ENCODE results near the gene ZNF497.
"Not testable (repeated sequence)": the region's sequence is repeated elsewhere in the genome, so short reads cannot be mapped to it uniquely, and the experiment has no call there.

ZNF497 gene

DNA sequence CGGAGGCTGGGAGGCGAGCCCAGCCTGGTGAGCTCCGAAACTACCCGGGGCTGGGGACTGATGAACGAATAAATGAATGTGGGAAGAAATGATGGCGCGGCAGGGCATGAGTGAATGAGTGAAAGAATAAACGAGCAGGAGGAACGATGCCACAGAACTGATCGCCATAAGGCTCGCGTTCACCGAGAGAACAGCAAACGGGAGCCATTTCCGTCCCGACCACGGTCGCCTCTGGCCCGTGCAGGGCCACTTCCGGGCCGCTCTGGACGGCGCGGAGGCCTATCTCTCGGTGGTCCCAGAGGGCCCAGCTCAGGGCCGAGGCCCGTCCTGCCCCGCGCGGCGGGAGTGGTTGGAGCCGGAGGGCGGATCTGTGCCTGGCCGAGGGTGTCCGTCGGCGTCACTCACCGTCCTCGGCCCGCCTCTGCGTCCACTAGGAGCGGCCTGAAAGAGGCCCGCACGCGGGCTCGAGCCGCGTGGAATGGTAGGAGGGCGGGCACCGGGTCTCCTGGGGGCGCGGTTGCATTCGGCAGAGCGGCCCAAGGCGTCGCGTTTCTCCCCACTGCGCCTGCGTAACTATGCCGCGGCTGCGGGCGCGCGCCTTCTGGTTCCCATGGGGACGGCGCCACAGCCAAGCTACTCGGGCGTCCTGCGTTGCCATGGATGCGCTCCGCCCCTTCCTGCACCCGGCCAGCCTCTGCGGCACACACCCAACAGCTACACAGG lies at the start of gene ZNF497:
Gene ZNF497 (minus strand): TSS at position 480 of the 723 bp plus-strand sequence. CDS start 5,116 bp downstream, outside the sequence.
- peak; percentile 98 for DNase-seq (ENCODE audit: low spot score)

DNA sequence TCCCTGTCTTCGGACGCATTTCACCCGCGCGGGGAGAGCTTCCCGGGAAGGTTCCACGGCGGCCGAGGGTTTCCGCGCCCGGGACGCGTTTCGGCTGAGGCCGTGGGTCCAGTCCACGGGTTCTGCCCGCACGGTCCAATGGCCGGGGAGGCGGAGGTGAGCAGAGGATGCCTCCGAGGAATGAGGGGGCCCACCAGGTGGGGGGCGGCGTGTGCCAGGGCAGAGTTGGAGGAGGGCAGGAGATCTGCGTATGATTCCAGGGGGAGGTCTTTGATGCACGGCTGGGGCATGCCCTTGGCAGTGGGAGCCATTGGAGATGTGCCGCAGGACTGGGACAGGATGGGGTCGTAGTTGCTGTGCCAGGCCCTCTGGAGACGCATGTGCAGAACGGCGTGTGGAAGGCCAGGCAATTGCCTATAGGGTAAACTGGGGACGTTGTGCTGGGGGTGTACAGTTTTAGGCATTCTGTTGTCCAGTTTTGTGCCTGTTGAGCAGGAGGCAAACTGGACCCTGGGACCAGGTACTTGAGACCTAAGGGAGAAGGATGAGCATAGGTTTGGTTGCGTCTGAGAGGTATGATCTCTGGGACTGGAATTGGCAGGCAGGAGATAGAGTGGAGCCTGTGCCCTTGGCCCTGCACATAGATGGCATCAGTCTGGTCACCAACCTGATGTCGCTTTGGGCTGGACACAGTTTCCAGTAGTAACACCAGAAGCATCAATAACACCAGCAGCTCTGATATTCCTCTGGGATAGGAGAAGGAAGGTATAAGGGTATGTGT lies 46.6 kb upstream of the ZNF497 start:
- no peak for DNase-seq (ENCODE audit: low spot score)

DNA sequence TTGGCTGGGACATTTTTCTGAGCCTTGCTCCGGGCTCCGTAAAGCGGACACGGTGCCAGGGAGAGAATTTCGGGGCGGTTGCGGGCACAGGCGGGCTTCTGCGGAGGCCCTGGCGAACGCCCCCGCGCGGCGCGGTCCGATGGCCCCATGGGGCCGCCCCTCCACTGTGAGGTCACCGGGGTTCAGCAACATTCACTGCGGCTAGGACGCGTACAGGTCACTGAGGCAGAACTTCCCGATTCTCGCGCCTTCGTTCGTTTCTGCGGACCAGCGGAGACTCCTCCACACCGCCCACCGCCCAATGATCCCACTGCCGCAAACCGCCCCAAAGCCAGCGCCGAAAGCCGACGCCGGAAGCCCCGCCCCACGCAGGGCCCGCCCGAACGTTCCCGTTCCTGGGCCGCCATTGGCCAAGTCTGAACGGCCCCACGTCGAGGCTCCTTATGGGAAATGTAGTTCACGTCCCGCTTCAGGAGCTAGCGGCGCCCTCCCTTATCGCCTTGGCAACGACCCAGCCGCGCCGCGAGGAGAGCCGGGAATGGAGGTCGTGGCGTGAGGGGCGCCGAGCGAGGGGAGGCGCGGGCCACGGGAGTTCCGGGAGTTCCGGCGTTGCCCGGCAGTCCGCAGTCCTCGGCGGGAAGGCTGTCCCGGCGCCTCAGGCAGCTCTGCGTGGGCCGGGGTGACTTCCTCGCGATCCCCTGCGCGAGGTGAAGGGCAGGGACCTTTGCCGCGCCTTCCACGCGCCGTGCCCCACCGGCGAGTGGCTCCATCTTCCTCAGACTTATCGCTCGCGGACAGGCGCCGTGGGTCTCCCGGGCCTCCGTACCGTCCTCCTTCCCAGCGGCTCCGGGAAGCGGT lies 45.8 kb upstream of the ZNF497 start, which contains the start of gene ZNF584:
Gene ZNF584 (plus strand): TSS at position 498 of the 858 bp plus-strand sequence. CDS start 499 bp downstream, outside the sequence.
- DNase-seq (ENCODE audit: low spot score): peak; percentile 95

DNA sequence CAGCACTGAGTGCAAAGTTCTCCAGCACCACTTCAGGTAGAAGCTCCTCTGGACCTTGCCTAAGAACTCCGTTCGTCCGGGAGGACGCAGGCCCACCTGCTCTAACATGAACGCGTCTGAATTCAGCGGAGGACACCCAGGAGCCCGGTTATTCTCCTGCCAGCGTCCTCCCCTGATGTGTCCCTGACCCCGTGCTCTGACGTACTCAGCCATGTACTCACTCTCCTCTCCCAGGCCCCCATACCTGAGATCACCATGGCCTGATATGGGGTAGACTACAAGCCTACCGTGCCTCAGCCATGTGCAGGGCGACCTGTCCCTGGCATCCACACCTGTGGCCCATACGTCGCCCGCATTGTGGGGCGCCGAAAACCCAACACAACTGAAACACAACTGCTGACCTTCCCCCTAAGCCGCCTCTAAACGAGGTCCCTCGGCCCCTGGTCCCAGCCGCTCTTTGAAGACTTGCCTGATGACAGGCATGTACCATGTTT lies 45.2 kb upstream of the ZNF497 start:
- no peak for DNase-seq (ENCODE audit: low spot score)

DNA sequence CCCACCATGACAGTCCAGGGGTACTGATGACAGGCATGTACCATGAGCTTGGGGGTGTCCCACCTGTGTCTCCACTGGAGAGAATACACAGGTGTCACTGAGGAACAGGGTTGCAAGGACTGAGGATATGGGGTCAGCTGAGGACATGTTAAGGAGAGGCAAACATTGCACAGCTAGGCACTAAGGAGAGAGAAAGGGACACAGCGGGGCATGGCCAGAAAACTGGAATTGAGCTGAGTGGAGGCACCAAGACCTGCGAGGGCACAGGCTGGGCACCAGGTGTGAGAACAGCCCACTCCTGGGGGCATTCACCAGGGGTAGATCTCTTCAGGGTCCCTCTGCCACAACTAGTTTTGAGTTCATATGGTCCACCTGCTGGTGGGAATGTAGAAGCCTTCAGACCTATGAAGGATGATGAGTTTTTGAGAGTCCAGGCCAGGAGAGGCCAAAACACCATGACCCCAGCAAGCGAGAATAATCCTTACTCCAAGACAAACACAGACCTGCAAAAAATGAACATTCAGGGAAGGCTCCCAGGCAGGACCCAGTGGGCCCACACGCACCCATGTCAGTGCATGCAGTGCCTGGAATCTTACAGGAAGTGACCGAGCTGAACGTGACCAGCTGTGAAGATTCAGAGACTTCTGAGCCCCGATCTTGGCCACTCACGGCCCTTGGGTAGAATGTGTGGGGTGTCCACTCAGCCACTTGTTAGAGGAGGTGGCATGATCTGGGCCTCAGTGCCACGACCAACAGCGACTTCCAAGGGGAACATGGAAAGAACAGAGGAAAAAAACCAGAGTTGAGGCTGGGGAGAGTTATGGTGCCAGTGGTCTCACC lies 44.5 kb upstream of the ZNF497 start:
- DNase-seq (ENCODE audit: low spot score): no peak

DNA sequence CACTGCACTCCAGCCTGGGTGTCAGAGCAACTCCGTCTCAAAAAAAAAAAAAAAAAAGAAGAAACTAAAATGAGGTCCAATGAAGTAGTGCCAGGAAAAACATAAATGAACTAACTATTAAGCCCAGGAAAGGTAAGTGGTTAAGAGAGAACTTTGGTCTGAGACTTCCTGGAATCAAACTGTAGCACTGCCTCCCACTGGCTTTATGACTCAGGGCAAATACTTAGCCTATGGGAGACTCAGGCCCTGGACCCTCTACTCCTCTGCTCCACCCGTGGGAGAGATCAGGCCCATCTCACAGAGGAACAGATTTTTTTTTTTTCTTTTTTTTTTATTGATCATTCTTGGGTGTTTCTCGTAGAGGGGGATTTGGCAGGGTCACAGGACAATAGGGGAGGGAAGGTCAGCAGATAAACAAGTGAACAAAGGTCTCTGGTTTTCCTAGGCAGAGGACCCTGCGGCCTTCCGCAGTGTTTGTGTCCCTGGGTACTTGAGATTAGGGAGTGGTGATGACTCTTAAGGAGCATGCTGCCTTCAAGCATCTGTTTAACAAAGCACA lies 41.4 kb upstream of the ZNF497 start:
- DNase-seq (ENCODE audit: low spot score): not testable (repeated sequence)

DNA sequence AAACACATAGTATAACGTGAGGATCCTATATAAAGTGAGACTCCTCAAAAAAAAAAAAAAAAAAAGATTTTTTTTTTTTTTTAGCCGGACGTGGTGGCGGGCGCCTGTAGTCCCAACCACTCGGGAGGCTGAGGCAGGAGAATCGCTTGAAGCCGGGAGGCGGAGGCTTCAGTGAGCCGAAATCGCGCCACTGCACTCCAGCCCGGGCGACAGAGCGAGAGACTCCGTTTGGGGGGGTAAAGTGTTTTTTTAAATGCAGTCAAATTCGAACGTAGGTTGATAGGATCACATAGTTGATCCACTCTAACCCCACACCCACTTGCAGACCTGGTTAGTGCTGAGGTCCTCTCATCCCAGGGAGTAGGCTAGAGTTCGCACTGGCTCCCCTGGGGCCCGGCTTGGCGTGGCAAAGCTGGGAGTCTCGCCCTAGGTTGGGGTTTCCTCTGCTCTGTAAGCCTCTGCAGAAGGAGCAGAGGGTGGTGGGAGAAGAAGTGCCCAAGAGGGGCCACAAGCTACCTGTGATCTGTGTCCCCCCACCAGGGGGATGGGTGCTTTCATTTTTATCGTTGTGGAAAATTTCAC lies 39.4 kb upstream of the ZNF497 start:
- no peak for DNase-seq (ENCODE audit: low spot score)

DNA sequence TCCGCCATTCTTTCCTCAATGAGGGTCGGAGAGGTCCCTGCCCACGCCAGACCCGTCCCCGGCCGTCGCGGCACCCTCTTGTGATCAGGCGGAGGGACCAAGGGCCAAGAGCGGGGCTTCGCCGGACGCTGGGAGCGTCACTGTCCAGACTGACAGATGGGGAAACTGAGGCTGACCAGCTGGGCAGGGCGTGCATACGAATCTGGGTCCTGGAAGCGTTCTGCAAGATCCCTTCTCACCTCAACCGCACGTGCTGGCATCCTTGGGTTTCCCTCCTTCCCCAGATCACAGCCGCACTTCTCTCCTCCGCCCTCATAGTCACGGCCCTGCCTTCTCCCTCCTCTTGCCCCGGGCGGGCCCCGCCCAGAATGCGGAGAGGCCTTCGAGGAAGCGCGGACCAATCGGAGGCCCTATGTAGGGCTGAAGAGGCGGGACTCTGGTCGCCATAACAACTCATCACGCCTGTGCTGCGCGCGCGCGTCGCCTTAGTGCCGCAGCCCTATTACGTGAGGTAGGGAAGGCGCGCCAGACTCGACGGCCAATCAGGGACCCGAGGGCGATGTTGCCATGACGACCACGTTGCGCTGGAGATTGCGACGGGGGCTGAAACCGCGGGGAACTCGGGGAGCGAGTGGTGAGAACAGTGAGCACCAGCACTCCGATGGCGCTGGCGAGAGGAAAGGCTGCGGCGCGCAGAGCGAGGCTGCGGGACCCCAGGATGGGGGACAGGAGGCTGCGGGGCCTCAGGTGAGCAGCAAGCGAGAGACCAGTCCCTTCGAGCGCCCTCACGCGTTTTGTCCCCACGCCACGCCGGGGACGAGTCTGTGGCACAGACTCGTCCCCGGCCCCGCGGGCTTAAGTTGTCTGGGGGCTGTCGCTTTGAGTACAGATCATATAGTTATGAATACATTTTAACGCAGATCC lies 38.6 kb upstream of the ZNF497 start:
- DNase-seq (ENCODE audit: low spot score): peak; percentile 100

DNA sequence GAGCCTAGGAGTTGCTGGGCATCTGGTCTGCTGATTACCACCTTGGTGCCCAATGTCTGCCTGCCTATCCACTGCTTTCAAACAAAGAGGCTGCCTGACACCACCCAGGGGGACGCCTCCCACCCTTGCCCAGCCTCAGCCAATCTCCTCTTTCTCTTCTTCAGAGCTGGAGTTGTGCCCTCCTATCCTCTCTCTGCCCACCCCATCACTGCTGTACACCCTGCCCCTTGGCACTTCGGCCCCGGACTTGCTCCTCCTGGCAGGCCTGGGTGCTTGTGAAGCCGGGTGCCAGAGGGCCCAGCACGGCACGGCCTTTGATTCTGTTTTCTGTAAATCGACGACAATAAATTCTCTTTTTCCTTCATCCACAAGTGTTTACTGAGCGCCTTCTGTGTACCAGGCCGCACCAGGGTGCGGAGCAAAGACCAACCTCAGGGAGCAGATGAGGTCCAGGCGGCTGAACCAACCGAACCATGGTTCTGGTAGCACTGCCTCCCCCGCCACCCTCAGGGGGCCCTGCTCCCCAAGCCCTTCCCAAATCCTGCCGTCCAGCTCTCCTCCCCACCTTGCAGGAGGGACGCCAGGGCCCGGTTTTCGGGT lies 37.9 kb upstream of the ZNF497 start:
- DNase-seq (ENCODE audit: low spot score): no peak

DNA sequence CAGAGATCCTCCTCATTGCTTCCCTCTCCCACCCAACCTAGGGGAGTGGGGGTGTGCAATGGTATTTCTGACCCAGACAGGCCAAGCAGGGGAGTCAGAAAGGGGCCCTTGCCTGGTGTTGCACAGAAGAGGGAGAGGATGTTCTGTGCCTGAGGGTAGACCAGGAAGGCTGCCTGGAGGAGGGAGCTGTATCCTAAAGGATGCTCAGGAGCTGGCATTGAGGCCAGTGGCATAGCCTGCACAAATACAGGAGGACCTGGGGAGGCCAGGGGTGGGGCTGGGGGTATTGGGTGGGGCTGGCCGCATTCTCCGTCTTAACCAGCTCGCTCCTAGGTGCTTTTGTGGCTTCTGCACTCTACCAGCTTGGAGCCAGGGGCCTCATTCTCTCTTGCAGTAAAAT lies 37.4 kb upstream of the ZNF497 start:
- DNase-seq (ENCODE audit: low spot score): no peak

DNA sequence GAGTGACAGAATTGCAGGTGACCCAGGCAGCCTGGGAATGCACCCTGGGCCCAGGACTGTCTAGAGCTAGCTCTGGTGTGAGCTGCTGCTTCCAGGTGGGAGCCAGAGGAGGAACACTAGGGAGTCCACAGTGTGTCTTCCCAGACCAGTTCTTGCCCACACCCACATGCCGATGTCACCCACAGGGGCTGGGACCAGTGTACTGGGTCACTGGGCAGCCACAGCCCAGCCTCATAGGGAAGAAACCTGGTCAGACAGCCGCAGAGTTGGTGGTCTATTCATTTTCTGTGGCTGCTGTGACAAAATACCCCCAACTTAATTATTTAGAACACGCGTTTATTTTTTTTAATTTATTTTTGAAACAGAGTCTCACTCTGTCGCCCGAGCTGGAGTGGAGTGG lies 36.0 kb upstream of the ZNF497 start:
- no peak for DNase-seq (ENCODE audit: low spot score)

DNA sequence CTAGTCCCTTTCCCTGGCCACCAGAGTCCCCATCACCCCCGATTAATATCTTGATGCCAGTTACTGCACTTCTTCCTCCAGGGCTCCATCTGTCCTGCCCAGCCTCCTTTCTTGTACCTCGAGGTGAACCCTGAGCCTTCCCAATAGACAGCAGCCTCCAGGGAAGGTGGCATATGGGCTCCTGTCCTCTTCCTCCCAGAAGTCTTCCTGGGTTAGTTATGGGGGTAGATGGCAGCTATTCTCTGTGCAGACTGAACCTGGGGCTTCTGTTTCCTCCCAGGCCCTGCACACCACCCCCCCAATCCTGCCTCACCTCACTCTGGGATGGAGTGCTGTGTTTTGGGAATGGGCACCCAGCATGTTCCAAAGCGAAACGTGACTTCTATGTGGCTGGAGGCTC lies 35.5 kb upstream of the ZNF497 start:
- DNase-seq (ENCODE audit: low spot score): no peak

DNA sequence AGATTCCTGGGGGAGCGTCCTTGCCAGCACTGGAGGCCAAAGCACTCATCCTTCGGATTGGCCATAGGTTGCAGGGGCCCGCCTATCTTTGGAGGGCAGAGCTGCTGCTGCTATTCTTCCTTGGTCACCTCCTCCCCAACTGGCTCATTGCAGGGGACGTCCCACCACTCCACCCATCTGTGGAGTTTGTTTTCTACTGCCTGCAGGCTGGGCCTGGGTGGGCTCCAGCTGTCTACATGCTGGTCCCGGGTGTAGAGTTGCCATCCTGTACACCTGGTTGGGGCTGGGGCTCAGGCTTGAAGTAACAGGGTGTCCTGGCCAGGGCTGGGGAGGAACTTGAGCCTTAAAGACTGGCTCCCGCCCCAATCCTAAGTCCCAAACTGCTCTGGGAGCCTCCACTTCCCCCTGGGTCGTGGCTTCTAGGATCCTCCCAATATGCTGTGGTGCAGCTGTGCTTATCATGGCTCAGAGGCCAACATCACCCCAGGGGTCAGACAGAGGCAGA lies 35.0 kb upstream of the ZNF497 start:
- no peak for DNase-seq (ENCODE audit: low spot score)

DNA sequence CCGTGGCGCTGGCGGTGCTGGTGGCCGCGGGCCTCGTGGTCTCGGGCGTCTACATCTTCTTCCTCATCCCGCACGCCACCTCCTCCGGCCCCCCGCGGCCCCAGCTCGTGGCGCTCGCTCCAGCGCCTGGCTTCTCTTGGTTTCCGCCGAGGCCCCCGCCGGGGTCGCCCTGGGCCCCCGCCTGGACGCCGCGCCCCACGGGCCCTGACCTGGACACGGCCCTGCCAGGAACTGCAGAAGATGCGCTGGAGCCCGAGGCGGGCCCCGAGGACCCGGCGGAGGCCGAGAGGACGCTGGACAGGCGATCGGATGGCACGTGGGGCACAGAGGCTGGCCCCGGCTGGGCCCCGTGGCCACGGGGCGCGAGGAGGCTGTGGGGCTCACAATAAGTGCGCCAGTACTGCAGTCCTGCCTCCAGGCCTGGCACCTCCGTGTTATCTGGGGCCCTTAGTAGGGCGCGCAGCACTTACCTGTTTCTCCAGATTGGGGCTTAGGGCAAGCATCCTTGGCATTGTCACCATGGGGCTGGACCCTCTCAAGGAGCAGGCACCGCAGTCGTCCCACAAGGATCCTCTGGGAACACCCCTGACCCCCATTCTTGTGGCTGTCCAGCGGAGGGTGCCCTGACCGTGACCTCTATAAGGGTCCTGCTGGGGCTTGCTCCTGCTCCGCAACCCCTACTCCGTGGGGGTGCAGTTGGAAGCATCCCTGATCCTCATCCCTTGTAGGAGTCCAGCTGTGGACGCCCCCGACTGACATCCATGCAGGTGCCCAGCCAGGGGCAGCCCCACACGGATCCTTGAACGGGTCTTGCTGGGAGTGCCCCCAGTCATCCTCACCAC lies 34.4 kb upstream of the ZNF497 start:
- no peak for DNase-seq (ENCODE audit: low spot score)

DNA sequence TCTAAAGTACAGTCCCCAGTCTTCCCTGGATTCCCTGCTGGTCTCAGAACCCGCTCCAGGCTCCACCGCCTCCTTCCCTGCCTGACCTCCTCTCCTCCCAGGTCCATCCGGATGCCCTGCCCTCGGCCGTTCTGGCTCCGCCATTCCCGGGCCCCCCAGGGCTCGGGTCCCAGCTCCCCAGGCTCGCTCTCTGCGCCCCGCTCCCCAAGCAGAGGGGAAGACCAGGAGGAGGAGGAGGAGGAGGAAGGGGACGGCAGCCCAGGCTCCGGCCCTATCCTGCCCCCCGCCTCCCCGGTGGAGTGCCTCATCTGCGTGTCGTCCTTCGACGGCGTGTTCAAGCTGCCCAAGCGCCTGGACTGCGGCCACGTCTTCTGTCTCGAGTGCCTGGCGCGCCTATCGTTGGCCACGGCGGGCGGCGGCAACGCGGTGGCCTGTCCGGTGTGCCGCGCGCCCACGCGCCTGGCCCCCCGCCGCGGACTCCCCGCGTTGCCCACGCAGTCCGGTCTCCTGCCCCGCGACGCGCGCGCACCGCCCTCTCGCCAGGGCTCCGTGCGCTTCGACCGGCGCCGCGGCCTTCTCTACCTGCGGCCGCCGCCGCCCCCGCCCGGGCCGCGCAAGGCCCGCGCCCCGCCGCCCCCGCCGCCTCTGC lies 33.6 kb upstream of the ZNF497 start:
- DNase-seq (ENCODE audit: low spot score): no peak

DNA sequence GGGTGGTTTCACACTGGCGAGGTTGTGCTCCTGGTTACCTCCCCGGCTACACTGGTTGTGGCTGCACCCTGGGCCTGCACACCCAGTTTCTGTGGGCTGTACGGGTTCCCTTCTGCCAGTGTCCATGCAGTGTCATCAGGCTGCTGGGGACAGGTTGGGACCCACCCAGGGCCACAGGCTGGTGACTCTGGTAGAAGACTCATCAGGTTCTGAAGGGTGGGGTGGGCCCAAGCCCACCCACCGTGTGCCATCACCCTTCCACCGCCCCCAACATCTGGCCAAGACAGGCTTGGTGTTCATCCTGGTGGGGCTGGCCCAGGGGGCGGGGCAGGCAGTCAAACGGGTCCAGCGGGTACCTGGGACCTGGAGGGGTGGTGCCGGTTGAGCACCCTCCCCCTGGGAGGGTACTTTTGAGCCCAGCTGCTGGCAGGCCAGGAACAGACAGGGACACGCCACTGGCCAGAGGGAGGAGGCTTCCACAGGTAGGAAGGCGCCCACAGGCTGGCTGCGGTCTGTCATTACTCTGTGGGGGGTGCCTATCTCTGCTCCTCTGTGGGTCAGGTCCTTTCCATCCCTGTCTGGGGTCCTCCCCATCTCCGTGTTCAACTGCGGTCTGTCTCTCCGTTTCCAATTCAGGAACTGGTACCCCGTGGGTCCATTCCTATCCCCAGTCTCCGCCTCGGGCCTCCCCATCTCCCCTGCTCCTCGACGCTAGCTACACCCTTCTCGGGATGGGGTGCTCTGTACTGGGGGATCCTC lies 32.8 kb upstream of the ZNF497 start, which contains the start of gene RNF225:
Gene RNF225 (plus strand): TSS at position 437 of the 759 bp plus-strand sequence. CDS start 434 bp downstream, outside the sequence.
- DNase-seq (ENCODE audit: low spot score): no peak

All from CD4-positive, alpha-beta T cell treated with Interleukin-2 at 100 ng/mL for 4 hours (primary cell).